Measurements from ENCODE around the gene IFT27.
A peak's percentile ranks its signal among the peaks of the same experiment; 100 is the strongest.

Gene IFT27

GRCh38 chr22:36775964-36776669, at the start of gene IFT27:
TSS of gene IFT27 (minus strand) at chr22:36776119. CDS start at chr22:36775707, 412 bp downstream.
- DNase-seq (ENCODE audit: low spot score), result peak; percentile 100

GRCh38 chr22:36824655-36825054, 48.7 kb upstream of the IFT27 start:
- DNase-seq (ENCODE audit: low spot score), result no peak

- no peak for DNase-seq (ENCODE audit: low spot score)
These were observed 47.4 kb upstream of the IFT27 start for GRCh38 chr22:36823186-36823839.

GRCh38 chr22:36822581-36822980, 46.7 kb upstream of the IFT27 start:
- DNase-seq (ENCODE audit: low spot score), result no peak

- no peak for DNase-seq (ENCODE audit: low spot score)
These were observed 43.2 kb upstream of the IFT27 start for GRCh38 chr22:36819112-36819511.

GRCh38 chr22:36818010-36818642, 42.2 kb upstream of the IFT27 start:
- DNase-seq (ENCODE audit: low spot score), result peak; percentile 13

- DNase-seq (ENCODE audit: low spot score), result no peak
These were observed 41.6 kb upstream of the IFT27 start for GRCh38 chr22:36817525-36817848.

GRCh38 chr22:36816636-36817524, 41.0 kb upstream of the IFT27 start, which contains the start of gene PVALB:
TSS of gene PVALB (minus strand) at chr22:36817035. CDS start at chr22:36817005, 30 bp downstream.
- DNase-seq (ENCODE audit: low spot score), result peak; percentile 36

GRCh38 chr22:36816339-36816635, 40.4 kb upstream of the IFT27 start:
- DNase-seq (ENCODE audit: low spot score), result no peak

GRCh38 chr22:36815558-36816338, 39.8 kb upstream of the IFT27 start:
- no peak for DNase-seq (ENCODE audit: low spot score)

GRCh38 chr22:36814801-36815200, 38.9 kb upstream of the IFT27 start:
- no peak for DNase-seq (ENCODE audit: low spot score)

GRCh38 chr22:36811094-36811800, 35.3 kb upstream of the IFT27 start:
- DNase-seq (ENCODE audit: low spot score), result no peak

GRCh38 chr22:36809351-36809750, 33.4 kb upstream of the IFT27 start:
- no peak for DNase-seq (ENCODE audit: low spot score)

- DNase-seq (ENCODE audit: low spot score), result no peak
These were observed 32.9 kb upstream of the IFT27 start for GRCh38 chr22:36808721-36809344.

GRCh38 chr22:36807627-36808026, 31.7 kb upstream of the IFT27 start:
- no peak for DNase-seq (ENCODE audit: low spot score)

- DNase-seq (ENCODE audit: low spot score), result no peak
These were observed 30.9 kb upstream of the IFT27 start for GRCh38 chr22:36806835-36807234.

- no peak for DNase-seq (ENCODE audit: low spot score)
These were observed 27.4 kb upstream of the IFT27 start for GRCh38 chr22:36803358-36803757.

GRCh38 chr22:36798674-36799066, 22.8 kb upstream of the IFT27 start:
- no peak for DNase-seq (ENCODE audit: low spot score)

GRCh38 chr22:36797911-36798673, 22.2 kb upstream of the IFT27 start:
- no peak for DNase-seq (ENCODE audit: low spot score)

- no peak for DNase-seq (ENCODE audit: low spot score)
These were observed 21.5 kb upstream of the IFT27 start for GRCh38 chr22:36797374-36797773.
